GM12865 (cell line): ENCODE results near the gene COL25A1.

Experiments
- DNase-seq: peaks from one replicate; pipeline ENCODE4 v3.0.0; 2010; ENCODE audit warnings: low read depth
- H3K4me3 ChIP-seq: 2 replicates; pipeline ENCODE4 v1.5.1; 2011; ENCODE audit warnings: mild to moderate bottlenecking, low read depth, low read length, control low read depth
- TF ChIP-seq, protein P1 (sequence below): IDR thresholded peaks from 2 replicates; pipeline ENCODE4 v1.5.1; 2011; ENCODE audit warnings: low read length, control low read depth, low read depth, inconsistent platforms; ENCODE audit not compliant: insufficient read depth; ENCODE audit errors: missing control alignments

COL25A1 gene

DNA sequence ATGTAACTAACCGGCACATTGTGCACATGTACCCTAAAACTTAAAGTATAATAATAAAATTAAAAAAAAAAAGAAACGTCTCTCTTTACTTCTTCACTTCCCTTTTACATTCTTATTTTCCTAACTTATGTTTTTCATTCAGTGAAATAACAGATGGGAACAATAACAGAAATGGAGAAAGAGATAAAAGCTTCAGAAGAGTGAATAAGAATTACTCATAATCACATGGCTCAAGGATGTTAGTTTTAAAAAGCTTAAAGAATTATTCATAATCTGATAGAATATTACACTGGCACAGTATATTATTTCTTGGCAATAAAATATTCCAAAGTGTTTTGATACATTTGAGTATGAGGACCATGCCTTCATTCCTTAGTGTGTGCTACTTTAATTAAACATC, 175.6 kb downstream of the COL25A1 start:
- no peak for DNase-seq
- TF ChIP-seq, protein P1, sequence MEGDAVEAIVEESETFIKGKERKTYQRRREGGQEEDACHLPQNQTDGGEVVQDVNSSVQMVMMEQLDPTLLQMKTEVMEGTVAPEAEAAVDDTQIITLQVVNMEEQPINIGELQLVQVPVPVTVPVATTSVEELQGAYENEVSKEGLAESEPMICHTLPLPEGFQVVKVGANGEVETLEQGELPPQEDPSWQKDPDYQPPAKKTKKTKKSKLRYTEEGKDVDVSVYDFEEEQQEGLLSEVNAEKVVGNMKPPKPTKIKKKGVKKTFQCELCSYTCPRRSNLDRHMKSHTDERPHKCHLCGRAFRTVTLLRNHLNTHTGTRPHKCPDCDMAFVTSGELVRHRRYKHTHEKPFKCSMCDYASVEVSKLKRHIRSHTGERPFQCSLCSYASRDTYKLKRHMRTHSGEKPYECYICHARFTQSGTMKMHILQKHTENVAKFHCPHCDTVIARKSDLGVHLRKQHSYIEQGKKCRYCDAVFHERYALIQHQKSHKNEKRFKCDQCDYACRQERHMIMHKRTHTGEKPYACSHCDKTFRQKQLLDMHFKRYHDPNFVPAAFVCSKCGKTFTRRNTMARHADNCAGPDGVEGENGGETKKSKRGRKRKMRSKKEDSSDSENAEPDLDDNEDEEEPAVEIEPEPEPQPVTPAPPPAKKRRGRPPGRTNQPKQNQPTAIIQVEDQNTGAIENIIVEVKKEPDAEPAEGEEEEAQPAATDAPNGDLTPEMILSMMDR: no peak
- H3K4me3 ChIP-seq: no peak overlapping the region

DNA sequence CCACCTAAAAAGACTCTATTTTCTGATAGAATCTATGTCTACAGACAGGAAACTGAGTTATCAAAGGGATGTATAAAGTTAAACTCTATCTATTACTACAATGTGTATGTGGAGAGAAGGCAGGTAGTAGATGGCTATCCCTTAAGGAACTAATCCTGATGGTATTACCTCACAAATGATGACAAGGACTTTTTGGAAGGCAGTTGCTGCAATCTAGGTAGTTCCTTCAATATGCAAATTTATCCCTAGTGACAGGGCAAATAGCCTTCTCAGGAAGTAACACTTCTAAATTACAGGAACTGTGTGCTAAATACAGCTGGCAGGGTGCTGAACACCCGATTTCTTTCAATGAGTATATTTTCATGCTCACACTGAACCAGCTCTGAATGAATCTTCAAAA, 177.4 kb downstream of the COL25A1 start:
- no peak for DNase-seq
- H3K4me3 ChIP-seq: no peak overlapping the region
- TF ChIP-seq, protein P1: no peak

DNA sequence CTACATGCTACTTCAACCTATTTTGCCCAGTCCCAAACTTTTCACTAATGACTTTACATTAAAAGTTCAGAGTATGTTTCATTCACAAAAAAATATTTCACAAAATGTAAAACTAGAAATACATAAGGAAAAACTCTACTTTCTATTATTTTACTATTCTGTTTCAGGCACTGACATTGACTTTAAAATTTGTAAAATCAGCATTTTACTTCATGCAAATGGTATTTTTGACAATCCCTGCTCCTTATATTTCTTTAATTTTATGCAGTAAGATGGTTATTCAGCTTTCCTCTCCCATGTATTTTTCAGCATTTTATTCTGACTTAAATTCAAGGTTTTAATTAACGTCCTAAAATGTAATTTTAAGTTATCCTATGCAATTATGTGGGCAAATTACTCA, 178.5 kb downstream of the COL25A1 start:
- TF ChIP-seq, protein P1: no peak

DNA sequence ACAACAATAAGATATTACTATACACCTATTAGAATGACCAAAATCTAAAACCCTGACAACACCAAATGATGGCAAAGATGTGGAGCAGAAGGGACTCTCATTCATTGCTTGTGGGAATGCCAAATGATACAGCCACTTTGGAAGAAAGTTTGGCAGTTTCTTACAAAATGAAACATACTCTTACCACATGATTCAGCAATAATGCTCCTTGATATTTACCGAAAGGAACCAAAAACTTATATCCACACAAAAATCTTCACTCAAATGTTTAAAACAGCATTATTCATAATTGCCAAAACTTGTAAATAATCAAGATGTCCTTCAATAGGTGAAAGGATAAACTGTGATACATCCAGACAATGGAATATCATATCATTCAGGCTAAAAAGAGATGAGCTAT, 180.9 kb downstream of the COL25A1 start:
- DNase-seq: no peak
- TF ChIP-seq, protein P1: no peak
- H3K4me3 ChIP-seq: no peak overlapping the region

More for the DNA sequence above, 178.5 kb downstream of the COL25A1 start:
- H3K4me3 ChIP-seq: no peak overlapping the region
- DNase-seq: no peak

DNA sequence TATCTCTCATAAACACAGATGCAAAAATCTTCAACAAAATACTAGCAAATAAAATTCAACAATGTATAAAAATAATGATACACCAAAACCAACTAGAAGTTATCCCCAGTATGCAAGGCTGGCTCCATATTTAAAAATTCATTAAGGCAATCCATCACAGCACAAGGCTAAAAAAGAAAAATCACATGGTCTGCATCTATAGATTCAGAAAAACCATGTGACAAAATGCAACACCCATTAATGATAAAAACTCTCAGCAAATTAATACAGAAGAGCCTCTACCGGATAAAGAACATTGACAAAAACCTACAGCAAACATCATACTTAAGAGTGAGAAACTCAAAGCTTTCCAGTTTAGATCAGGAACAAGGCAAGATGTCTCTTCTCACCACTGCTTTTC, 182.6 kb downstream of the COL25A1 start:
- TF ChIP-seq, protein P1: no peak
- no peak for DNase-seq
- H3K4me3 ChIP-seq: no peak overlapping the region

DNA sequence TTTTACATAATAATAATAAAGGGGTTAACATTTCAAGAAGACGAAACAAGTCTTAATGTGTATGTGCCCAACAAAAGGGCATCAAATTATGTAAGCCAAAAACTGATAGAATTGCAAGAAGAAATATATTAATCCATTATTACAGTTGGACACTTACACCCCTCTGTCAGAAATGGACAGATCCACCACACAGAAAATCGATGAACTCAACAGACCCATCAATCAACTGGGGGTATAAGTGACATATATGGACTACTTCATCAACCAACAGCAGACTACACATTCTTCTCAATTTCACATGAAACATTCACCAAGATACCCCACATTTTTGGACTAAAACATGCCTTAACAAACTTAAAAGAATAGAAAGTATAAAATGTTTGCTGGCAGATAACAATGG, 183.8 kb downstream of the COL25A1 start:
- no peak overlapping the region for H3K4me3 ChIP-seq
- DNase-seq: no peak
- TF ChIP-seq, protein P1: no peak

DNA sequence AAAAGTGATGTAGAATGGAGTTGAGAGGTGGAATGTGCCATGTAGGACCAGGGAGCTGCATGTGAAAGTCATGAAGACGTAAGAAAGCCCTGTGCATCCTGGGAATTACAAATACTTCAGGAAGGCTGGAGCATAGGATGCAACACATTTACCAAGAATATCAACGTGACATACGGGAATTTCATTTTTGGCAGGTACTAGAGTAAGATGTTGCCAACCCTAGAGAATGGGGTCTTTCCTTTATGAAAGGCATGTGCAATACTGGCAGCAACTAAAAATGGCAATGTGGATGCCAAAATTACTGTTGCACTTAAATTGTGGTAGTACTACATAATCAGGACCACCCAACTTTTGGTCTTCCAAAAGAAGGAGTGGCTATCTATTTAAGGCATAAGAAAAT, 188.0 kb downstream of the COL25A1 start:
- H3K4me3 ChIP-seq: no peak overlapping the region
- TF ChIP-seq, protein P1: no peak
- DNase-seq: no peak
